ENCODE data around the gene LRG1. TPM values are rescaled to one million over a fixed set of nuclear protein-coding genes. Genes with fewer than 3 reads are reported as not detected.
A peak's percentile ranks its signal among the peaks of the same experiment; 100 is the strongest.

LRG1 gene
- total and polyA plus RNA-seq, 2 of the 13 experiments (the other 11 are each of a cell fraction or from before 2014, with no cell fraction given), result 12.0 to 39.3 TPM

- peak; percentile 70; the same call in 1 of the 2 replicates for TF ChIP-seq SPEN (CRISPR knock-in tag; IDR thresholded peaks at IDR 0.05; ENCODE audit: low read depth)
- TF ChIP-seq IRX3 (CRISPR knock-in tag; IDR thresholded peaks at IDR 0.05; ENCODE audit: borderline replicate concordance, low read depth), result no peak; the same call in 1 of the 2 replicates
- peak; percentile 70 for TF ChIP-seq MED1 (CRISPR knock-in tag; IDR thresholded peaks at IDR 0.05)
- peak; percentile 53; the same call in 1 of the 2 replicates for TF ChIP-seq NCOA2 (CRISPR knock-in tag; IDR thresholded peaks at IDR 0.05)
- TF ChIP-seq PHF21A (CRISPR knock-in tag; IDR thresholded peaks at IDR 0.05), result 0 out of 2 replicates have a peak, but pooled peaks have one; percentile 17
- TF ChIP-seq ZNF569 (CRISPR knock-in tag; IDR thresholded peaks at IDR 0.05; ENCODE audit: borderline replicate concordance), result no peak
- TF ChIP-seq BCL6 (CRISPR knock-in tag; IDR thresholded peaks at IDR 0.05), result peak; percentile 55; the same call in 1 of the 2 replicates
- TF ChIP-seq CHCHD3 (CRISPR knock-in tag; IDR thresholded peaks at IDR 0.05), result no peak
- TF ChIP-seq, protein P1, sequence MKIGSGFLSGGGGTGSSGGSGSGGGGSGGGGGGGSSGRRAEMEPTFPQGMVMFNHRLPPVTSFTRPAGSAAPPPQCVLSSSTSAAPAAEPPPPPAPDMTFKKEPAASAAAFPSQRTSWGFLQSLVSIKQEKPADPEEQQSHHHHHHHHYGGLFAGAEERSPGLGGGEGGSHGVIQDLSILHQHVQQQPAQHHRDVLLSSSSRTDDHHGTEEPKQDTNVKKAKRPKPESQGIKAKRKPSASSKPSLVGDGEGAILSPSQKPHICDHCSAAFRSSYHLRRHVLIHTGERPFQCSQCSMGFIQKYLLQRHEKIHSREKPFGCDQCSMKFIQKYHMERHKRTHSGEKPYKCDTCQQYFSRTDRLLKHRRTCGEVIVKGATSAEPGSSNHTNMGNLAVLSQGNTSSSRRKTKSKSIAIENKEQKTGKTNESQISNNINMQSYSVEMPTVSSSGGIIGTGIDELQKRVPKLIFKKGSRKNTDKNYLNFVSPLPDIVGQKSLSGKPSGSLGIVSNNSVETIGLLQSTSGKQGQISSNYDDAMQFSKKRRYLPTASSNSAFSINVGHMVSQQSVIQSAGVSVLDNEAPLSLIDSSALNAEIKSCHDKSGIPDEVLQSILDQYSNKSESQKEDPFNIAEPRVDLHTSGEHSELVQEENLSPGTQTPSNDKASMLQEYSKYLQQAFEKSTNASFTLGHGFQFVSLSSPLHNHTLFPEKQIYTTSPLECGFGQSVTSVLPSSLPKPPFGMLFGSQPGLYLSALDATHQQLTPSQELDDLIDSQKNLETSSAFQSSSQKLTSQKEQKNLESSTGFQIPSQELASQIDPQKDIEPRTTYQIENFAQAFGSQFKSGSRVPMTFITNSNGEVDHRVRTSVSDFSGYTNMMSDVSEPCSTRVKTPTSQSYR (CRISPR knock-in tag; IDR thresholded peaks at IDR 0.05; ENCODE audit: borderline replicate concordance), result peak; percentile 66; the same call in 1 of the 2 replicates
- 0 out of 2 replicates have a peak, but pooled peaks have one; percentile 36 for TF ChIP-seq THAP7 (CRISPR knock-in tag; IDR thresholded peaks at IDR 0.05)
- no peak for TF ChIP-seq REXO4 (CRISPR knock-in tag; IDR thresholded peaks at IDR 0.05; ENCODE audit: borderline replicate concordance)
- TF ChIP-seq SMAD9 (CRISPR knock-in tag; IDR thresholded peaks at IDR 0.05), result no peak
- no peak for TF ChIP-seq ATF7 (IDR thresholded peaks at IDR 0.05)
- TF ChIP-seq ATF7 (CRISPR knock-in tag; IDR thresholded peaks at IDR 0.05), result no peak
- peak; percentile 30; the same call in 1 of the 2 replicates for TF ChIP-seq FOSL2 (CRISPR knock-in tag; IDR thresholded peaks at IDR 0.05)
- peak; percentile 29; the same call in 1 of the 2 replicates for TF ChIP-seq ZFY (CRISPR knock-in tag; IDR thresholded peaks at IDR 0.05)
- no peak for TF ChIP-seq ZNF772 (CRISPR knock-in tag; IDR thresholded peaks at IDR 0.05)
- peak; percentile 94 for TF ChIP-seq RARA (CRISPR knock-in tag; IDR thresholded peaks at IDR 0.05)
- peak; percentile 77; the same call in 1 of the 2 replicates for TF ChIP-seq ZNF296 (CRISPR knock-in tag; conservative IDR thresholded peaks at IDR 0.05)
- no peak for TF ChIP-seq RFXANK (CRISPR knock-in tag; IDR thresholded peaks at IDR 0.05)
- peak; percentile 51; the same call in 1 of the 2 replicates for TF ChIP-seq KAT8 (CRISPR knock-in tag; IDR thresholded peaks at IDR 0.05)
- peak; percentile 28; the same call in 1 of the 2 replicates for TF ChIP-seq FOXO1 (CRISPR knock-in tag; IDR thresholded peaks at IDR 0.05)
- TF ChIP-seq ZNF501 (CRISPR knock-in tag; IDR thresholded peaks at IDR 0.05), result 0 out of 2 replicates have a peak, but pooled peaks have one; percentile 56
- TF ChIP-seq KDM1A (CRISPR knock-in tag; IDR thresholded peaks at IDR 0.05), result 0 out of 2 replicates have a peak, but pooled peaks have one; percentile 40
- TF ChIP-seq KLF6 (CRISPR knock-in tag; IDR thresholded peaks at IDR 0.05), result no peak
- TF ChIP-seq SRF (IDR thresholded peaks at IDR 0.05; ENCODE audit: low read depth, low read length), result no peak
- peak; percentile 28; the same call in 1 of the 2 replicates for TF ChIP-seq ZMYM4 (CRISPR knock-in tag; IDR thresholded peaks at IDR 0.05)
- 0 out of 2 replicates have a peak, but pooled peaks have one; percentile 18 for TF ChIP-seq ZNF362 (CRISPR knock-in tag; IDR thresholded peaks at IDR 0.05; ENCODE audit: borderline replicate concordance)
Observed at GRCh38 chr19:4523306-4524110, 16.3 kb downstream of the LRG1 start (continued).
